Measurements from ENCODE around the gene ASPDH. TPM values are rescaled to one million over a fixed set of nuclear protein-coding genes. Genes with fewer than 3 reads are reported as not detected.

Gene ASPDH
- total RNA-seq, 1 experiment from 2014 or later, result not detected

DNA sequence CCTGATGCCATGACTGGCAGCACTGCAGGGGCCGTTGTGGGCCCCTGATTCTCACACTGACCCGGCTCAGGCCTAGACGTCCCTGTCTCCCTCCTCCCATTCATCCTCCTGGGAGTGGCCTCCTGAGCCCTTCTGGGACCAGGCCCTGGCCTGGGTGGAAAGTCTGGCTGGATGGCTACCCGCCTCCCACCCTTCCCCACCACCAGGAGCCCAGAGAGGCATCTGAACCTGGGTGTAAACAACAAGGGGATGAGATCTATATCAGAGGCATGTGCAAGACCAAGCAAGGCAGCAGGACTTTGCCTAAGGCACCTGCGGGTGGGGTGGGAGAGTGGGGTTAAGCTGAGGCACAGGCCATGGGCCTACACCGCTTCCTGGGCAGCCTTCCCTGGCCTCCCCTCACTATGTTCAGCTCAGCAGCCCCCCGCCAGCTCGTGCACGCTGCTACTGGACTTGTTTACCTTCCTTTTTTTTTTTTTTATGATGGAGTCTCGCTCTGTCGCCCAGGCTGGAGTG lies 22.0 kb upstream of the ASPDH start:
- intact Hi-C loops (cut with micrococcal nuclease; ENCODE audit: unreplicated experiment) (loop anchor here (5.0 kb wide), 1 partner anchor 247 kb away; no protein-coding TSS in a partner anchor), in situ Hi-C loops (cut with HindIII; ENCODE audit: low pct_unique_long_range_greater_than_20kb, low sequenced_read_pairs) (no loop called here)
- BruUV-seq (replicated peaks), result no TSS peak

DNA sequence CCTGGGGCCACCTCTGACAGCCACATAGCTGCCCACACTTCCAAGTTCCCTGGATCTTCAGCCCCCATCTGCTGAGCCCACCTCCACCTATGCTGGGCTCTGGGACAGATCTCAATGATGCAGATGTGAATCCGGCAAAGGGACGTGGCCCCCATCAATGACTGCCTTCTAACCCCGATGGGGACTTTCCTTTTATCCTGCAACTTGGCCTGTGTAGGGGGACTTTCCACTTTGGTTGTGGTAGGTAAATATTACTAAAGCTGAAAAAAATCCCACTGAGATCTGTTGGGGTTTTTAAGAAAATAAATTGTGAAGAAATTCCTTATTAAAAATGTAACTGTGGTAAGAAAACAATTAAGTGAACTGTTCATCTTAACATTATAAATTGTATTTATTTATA lies 20.8 kb upstream of the ASPDH start:
- no peak for DNase-seq (ENCODE audit: low read depth, low spot score)
- intact Hi-C loops (cut with micrococcal nuclease; ENCODE audit: unreplicated experiment) (no loop called here), in situ Hi-C loops (cut with HindIII; ENCODE audit: low pct_unique_long_range_greater_than_20kb, low sequenced_read_pairs) (no loop called here)
- no peaks in the 10 kb centered on the region for H3K27me3 ChIP-seq (ENCODE audit: control insufficient read depth, insufficient read depth, low read length)
- no peaks in the 10 kb centered on the region for H3K4me1 ChIP-seq (ENCODE audit: control insufficient read depth, insufficient read depth, low read length)
- POLR2A ChIA-PET, result no interaction called here
- no peak overlapping the region for H3K27ac ChIP-seq (ENCODE audit: low read length)
- CTCF ChIA-PET, result interaction anchor here (0.5 kb wide), 1 partner anchor 177 kb away, joined by 6 read pairs; no protein-coding TSS in a partner anchor
- no peaks in the 10 kb centered on the region for H3K36me3 ChIP-seq (ENCODE audit: control insufficient read depth, insufficient read depth, low read length)
- no peak overlapping the region for H3K4me3 ChIP-seq (ENCODE audit: low read depth in 2 of 2, low read length in 2 of 2)
- H3K9me3 ChIP-seq (ENCODE audit: control insufficient read depth, insufficient read depth, low read depth, low read length), result no peaks in the 10 kb centered on the region
- no peak for ATAC-seq
- TF ChIP-seq POLR2AphosphoS5 (IDR thresholded peaks at IDR 0.05; ENCODE audit: low read depth, low read length) (no peak), TCF7L2 (IDR thresholded peaks at IDR 0.05; ENCODE audit: low read depth, low read length) (no peak), SIN3A (IDR thresholded peaks at IDR 0.05; ENCODE audit: borderline replicate concordance, insufficient read depth, low read depth, low read length) (no peak)
- TF ChIP-seq, protein P1, sequence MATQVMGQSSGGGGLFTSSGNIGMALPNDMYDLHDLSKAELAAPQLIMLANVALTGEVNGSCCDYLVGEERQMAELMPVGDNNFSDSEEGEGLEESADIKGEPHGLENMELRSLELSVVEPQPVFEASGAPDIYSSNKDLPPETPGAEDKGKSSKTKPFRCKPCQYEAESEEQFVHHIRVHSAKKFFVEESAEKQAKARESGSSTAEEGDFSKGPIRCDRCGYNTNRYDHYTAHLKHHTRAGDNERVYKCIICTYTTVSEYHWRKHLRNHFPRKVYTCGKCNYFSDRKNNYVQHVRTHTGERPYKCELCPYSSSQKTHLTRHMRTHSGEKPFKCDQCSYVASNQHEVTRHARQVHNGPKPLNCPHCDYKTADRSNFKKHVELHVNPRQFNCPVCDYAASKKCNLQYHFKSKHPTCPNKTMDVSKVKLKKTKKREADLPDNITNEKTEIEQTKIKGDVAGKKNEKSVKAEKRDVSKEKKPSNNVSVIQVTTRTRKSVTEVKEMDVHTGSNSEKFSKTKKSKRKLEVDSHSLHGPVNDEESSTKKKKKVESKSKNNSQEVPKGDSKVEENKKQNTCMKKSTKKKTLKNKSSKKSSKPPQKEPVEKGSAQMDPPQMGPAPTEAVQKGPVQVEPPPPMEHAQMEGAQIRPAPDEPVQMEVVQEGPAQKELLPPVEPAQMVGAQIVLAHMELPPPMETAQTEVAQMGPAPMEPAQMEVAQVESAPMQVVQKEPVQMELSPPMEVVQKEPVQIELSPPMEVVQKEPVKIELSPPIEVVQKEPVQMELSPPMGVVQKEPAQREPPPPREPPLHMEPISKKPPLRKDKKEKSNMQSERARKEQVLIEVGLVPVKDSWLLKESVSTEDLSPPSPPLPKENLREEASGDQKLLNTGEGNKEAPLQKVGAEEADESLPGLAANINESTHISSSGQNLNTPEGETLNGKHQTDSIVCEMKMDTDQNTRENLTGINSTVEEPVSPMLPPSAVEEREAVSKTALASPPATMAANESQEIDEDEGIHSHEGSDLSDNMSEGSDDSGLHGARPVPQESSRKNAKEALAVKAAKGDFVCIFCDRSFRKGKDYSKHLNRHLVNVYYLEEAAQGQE (IDR thresholded peaks at IDR 0.05; ENCODE audit: insufficient read depth in 1 of 2, low read depth in 2 of 2, low read length in 1 of 2), result no peak
- TF ChIP-seq, protein P2, sequence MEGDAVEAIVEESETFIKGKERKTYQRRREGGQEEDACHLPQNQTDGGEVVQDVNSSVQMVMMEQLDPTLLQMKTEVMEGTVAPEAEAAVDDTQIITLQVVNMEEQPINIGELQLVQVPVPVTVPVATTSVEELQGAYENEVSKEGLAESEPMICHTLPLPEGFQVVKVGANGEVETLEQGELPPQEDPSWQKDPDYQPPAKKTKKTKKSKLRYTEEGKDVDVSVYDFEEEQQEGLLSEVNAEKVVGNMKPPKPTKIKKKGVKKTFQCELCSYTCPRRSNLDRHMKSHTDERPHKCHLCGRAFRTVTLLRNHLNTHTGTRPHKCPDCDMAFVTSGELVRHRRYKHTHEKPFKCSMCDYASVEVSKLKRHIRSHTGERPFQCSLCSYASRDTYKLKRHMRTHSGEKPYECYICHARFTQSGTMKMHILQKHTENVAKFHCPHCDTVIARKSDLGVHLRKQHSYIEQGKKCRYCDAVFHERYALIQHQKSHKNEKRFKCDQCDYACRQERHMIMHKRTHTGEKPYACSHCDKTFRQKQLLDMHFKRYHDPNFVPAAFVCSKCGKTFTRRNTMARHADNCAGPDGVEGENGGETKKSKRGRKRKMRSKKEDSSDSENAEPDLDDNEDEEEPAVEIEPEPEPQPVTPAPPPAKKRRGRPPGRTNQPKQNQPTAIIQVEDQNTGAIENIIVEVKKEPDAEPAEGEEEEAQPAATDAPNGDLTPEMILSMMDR (IDR thresholded peaks at IDR 0.05), result no peak
- no TSS peak for BruUV-seq (replicated peaks)

More for the DNA sequence above, 22.0 kb upstream of the ASPDH start:
- TF ChIP-seq SIN3A (IDR thresholded peaks at IDR 0.05; ENCODE audit: borderline replicate concordance, insufficient read depth, low read depth, low read length), result no peak
- TF ChIP-seq, protein P2 (IDR thresholded peaks at IDR 0.05), result no peak
- no peaks in the 10 kb centered on the region for H3K4me1 ChIP-seq (ENCODE audit: control insufficient read depth, insufficient read depth, low read length)
- no peaks in the 10 kb centered on the region for H3K9me3 ChIP-seq (ENCODE audit: control insufficient read depth, insufficient read depth, low read depth, low read length)
- ATAC-seq (no peak), DNase-seq (ENCODE audit: low read depth, low spot score) (no peak)
- ChIA-PET CTCF (no interaction called here), POLR2A (no interaction called here)
- no peaks in the 10 kb centered on the region for H3K36me3 ChIP-seq (ENCODE audit: control insufficient read depth, insufficient read depth, low read length)
- no peak overlapping the region for H3K27ac ChIP-seq (ENCODE audit: low read length)
- no peaks in the 10 kb centered on the region for H3K27me3 ChIP-seq (ENCODE audit: control insufficient read depth, insufficient read depth, low read length)
- H3K4me3 ChIP-seq (ENCODE audit: low read depth in 2 of 2, low read length in 2 of 2), result no peak overlapping the region

Data from Panc1 (cell line).